ENCODE data around the gene BDKRB2.
A peak's percentile ranks its signal among the peaks of the same experiment; 100 is the strongest.

Gene BDKRB2

GRCh38 chr14:96272777-96273473 lies 68.3 kb downstream of the BDKRB2 start:
- DNase-seq (ENCODE audit: low spot score): no peak

DNA sequence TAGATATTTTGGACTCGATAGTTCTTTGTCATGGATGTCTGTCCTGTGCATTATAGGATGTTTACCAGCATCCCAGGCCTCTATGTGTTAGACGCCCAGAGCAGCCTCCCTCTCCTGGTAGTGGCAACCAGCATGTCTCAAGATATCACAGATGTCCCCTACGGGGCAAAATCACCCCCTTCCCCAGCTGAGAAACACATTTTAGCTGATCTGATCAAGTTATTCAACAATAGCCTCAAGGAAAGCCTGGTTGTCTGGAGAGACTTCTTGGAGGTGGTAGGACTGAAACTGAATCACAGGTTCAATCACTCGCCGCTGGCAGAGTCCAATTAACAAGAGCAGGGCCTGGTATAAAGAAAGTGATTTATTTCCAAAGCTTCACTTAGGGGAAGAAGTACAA lies 69.0 kb downstream of the BDKRB2 start:
- DNase-seq (ENCODE audit: low spot score): no peak

- no peak for DNase-seq (ENCODE audit: low spot score)
These were observed 69.5 kb downstream of the BDKRB2 start for GRCh38 chr14:96274122-96274521.

DNA sequence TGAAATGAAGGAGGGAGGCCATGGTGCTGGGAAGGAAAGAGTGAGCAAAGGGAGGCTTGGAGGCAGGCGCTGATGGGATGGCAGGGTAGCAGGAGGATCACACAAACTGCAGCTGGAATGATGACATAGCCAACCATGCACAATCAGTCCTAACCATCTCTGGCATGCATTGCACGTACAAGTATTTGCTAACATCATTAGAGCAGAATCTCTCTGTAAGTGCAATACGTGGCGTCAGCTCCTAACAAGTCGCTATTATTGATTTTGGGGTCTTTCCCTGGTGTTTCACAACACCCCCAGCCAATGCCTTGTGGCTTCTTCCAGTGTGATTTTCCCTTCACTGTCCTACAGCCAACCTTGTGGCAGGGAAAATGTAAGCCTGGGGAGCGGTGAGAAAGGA lies 69.9 kb downstream of the BDKRB2 start:
- no peak for DNase-seq (ENCODE audit: low spot score)

DNA sequence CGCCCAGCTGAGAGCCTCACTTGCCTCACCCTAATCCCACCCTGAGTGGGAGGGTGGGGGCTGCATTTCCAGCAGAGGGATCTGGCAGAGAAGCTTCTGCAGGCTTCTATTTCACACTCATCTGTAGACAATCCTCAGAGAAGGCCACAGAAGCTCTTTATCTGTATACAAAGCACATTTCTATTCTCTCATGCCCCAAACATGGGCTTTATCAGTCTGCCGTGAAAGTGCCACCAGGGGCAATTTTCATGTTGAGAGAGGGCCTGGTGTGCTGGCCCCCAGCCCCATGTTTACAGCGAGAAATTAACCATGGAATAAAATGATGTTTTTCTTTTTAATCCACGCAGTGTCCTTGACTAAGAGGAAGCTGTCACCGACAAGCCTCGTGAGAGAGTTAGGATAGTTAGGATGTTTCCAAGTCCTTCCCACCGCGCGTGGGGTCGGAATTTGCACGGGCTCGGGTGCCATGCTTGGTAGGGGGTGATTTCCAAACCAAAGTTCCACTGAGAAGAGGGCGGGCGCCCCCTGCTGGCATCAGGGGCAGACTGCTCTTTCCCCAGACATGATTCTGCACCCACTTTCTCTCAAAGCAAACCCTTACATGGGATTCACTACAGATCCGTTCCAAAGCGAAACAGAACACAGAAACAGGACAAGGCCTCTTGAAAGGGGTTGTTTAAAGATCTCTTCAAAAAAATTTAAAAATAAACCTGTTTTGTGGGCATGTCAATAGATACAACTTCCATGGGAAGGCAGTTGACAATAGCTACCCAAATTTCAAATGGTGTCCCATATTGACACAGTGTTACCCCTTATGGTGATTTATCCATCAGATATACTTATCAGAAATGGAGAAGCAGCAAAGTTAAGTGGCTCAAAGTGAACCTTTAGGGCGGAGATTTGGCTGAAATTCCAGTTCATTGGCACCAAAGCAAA lies 70.8 kb downstream of the BDKRB2 start:
- peak; percentile 58 for DNase-seq (ENCODE audit: low spot score)

GRCh38 chr14:96277890-96278289 lies 73.3 kb downstream of the BDKRB2 start:
- no peak for DNase-seq (ENCODE audit: low spot score)

DNA sequence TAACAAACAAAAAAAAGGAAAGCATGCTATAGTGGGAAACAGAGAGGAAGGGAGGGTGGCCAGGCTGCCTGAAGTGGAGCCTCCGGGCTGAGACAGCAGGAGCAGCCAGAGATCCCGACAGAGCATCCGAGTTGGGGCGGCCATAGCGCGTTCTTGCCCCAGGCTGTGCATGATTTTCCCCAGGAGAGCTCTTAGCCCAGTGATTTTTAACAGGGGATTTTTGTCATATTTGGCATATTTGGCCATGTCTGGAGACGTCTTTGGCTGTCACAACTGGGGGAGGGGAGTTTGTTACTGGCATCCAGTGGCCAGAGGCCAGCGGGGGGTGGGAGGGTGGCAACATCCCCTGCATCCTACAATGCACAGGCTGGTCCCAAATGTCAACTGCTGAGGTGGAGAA lies 74.9 kb downstream of the BDKRB2 start:
- no peak for DNase-seq (ENCODE audit: low spot score)

GRCh38 chr14:96280104-96280503 lies 75.5 kb downstream of the BDKRB2 start:
- DNase-seq (ENCODE audit: low spot score): no peak

DNA sequence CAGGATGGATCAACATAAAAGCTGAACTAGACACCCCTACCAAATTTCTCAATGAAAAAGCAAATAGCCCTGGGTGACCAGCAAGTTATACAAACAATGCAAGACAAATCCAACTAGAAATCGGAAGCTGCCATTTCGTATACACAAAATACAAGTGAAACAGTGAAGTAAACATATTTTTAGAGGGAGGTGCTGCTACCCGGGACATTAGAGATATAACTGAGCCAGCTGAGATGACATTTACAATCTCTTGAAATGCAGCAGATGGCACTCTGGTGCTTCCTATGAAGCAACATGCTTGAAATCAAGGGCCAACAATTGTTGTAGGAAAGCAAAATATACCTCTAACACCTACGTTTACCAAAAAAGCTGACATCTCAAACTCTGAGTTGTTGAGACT lies 76.8 kb downstream of the BDKRB2 start:
- DNase-seq (ENCODE audit: low spot score): no peak

GRCh38 chr14:96284008-96284407 lies 79.4 kb downstream of the BDKRB2 start:
- DNase-seq (ENCODE audit: low spot score): no peak

DNA sequence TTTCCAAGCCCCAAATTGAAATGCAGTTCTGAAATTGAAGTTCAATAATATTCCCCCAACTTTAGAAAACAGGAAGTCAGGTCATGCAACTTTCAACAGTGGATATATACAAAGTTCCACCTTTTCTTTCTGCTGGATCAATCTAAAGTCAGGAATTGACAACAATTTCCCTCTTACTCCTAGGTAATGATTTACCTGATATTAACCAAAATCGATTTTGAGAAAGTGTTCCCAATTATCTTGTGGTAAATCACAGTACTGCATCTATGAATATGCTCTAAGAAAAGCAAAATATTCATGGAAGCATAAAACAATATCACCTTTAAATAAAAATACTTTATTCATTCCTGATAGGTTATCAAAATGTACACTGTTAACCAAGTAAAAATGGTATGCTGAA lies 79.8 kb downstream of the BDKRB2 start:
- no peak for DNase-seq (ENCODE audit: low spot score)

DNA sequence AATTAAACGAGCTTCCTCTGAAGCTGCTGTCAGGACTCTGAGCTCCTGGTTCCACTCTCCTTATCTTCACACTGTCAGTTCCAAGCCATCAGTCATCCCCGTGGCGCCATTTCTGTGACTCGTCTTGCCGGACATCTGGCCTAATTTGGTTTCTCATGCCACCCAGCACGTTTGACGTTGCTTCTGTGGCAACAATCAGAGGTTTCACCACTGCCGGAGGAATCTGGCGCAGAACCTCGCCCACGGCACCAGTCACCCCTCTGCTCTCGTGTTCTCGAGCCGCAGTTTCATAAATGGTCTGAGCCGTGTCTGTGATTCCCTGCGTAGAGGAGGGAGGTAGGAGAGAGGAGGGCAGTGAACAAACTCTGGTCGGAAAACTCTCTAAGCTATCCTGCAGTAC lies 81.0 kb downstream of the BDKRB2 start:
- DNase-seq (ENCODE audit: low spot score): no peak

DNA sequence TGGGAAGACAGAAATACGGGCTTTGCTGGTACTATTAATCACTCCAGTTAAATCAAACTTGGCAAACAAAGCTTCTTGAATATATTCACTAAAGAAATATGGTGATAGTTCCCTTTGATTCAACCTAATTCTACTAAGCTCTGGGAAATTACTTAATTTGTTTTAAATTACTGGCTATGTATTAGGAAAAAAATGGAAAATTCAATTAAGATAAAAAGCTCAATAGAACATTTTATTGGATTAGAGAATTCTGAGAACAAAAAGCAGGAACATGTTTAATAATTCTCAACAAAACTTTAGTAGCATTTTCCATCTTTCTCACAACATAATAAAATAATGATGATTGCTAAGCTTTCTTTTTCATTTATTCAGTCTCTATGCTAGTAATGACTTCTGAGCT lies 81.6 kb downstream of the BDKRB2 start:
- DNase-seq (ENCODE audit: low spot score): no peak

DNA sequence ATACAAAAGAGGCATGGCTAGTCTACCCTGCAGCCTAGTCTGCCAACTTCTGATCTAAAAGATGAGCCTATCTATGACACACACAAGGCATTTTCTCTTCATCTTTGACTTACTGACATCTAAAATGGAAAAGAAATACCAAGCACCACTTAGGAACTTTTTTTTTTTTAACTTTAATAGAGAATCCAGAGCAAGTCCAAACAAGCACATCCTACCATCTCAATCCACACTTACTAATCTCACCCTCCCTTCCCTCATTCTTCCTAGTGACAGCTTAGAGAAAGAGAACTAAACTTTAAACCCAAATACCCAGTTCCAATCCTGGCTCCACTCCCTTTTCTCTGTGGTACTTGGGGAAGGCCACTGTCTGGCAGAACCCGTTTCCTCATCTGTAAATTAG lies 83.2 kb downstream of the BDKRB2 start:
- DNase-seq (ENCODE audit: low spot score): no peak

Data from activated CD4-positive, alpha-beta T cell treated with anti-CD3 and anti-CD28 coated beads, Interleukin-2, Interleukin-4, amounts not matched to agents 100 ng/mL and 50 ng/mL, durations not matched to agents 16 hours and 8 hours (primary cell).